ENCODE data around the gene TCN2.
A peak's percentile ranks its signal among the peaks of the same experiment; 100 is the strongest.
"Not testable (repeated sequence)": the region's sequence is repeated elsewhere in the genome, so short reads cannot be mapped to it uniquely, and the experiment has no call there.

Gene TCN2

DNA sequence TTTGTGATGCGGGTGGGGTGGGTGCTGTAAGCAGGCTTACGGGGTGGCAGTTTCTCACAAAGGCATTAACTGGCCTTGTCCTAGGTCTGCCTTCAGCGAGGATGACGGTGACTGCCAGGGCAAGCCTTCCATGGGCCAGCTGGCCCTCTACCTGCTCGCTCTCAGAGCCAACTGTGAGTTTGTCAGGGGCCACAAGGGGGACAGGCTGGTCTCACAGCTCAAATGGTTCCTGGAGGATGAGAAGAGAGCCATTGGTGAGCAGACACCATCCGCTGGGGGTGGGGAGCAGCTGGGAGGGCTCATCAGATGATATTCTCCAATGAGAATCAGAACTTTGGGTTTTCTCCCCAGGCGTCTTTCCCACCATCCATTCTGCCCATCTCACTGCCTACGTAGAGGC, 5.8 kb downstream of the TCN2 start:
- no peak for DNase-seq

DNA sequence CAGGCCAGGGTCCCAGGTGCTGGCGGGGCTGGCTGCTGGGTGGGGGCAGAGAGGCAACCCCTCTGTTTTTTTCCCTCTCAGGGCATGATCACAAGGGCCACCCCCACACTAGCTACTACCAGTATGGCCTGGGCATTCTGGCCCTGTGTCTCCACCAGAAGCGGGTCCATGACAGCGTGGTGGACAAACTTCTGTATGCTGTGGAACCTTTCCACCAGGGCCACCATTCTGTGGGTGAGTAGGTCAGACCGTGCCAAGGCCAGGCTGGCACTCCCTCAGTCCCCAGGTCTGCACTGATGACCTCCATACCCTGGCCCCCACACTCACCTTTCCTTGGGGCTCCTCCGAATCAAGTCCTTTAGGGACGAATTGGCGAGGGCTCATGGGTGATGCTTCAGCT, 7.3 kb downstream of the TCN2 start:
- no peak for DNase-seq

DNA sequence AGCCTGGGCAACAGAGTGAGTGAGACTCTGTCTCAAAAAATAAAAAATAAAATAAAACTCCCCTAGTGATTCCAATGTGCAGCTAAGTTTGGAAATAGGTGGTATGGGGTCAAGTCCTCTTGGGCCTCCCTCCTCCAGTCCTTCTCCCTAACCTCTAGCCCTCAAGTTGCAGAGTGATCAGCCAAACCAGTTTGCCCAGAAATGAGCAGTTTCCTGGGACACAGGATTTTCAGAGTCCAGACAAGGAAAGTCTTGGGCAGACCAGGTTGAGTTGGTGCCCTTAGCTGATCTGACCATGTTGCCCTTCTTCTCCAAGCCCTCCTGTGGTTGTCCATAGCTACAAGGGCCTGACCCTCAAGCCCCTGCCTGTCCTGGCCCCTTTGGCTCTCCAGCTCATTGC, 7.9 kb downstream of the TCN2 start:
- no peak for DNase-seq

DNA sequence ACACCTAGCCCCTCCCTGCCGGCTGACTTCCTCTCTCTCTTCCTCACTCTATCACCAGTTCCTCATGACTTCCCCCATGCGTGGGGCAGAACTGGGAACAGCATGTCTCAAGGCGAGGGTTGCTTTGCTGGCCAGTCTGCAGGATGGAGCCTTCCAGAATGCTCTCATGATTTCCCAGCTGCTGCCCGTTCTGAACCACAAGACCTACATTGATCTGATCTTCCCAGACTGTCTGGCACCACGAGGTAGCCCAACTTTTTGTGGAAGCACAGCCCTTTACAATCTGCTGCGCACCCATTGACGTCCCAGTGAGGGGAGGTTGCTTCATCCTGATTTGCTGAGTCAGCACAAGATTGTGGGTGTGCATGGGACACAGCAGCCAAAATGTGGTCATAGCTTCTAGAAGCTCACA, 8.6 kb downstream of the TCN2 start:
- no peak for DNase-seq

DNA sequence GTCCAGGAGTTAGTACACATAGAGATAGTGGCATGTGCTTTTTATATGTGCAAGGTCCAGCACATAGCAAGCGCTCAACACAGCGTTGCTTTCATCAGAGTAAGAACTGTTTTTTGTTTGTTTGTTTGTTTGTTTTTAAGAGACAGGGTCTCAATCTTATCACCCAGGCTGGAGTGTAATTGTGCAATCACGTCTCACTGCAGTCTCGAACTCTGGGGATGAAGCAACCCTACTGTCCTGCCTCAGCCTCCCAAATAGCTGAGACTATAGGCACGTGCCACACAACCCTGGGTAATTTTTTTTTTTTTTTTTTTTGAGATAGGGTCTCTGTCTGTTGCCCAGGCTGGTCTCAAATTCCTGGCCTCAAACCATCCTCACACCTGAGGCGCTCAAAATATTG, 10.8 kb downstream of the TCN2 start:
- DNase-seq, result no peak

DNA sequence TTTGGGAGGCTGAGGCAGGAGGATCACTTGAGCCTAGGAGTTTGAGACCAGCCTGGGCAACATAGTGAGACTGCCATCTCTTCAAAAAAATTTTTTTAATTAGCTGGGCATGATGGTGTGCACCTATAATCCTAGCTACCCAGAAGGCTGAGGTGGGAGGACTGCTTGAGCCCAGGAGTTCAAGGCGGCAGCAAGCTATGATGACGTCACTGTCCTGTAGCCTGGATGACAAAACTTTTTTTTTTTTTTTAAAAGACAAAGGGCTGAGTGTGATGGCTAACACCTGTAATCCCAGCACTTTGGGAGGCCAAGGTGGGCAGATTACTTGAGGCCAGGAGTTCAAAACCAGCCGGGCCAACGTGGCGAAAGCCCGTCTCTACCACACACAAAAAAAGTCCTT, 12.9 kb downstream of the TCN2 start:
- DNase-seq, result not testable (repeated sequence)

DNA sequence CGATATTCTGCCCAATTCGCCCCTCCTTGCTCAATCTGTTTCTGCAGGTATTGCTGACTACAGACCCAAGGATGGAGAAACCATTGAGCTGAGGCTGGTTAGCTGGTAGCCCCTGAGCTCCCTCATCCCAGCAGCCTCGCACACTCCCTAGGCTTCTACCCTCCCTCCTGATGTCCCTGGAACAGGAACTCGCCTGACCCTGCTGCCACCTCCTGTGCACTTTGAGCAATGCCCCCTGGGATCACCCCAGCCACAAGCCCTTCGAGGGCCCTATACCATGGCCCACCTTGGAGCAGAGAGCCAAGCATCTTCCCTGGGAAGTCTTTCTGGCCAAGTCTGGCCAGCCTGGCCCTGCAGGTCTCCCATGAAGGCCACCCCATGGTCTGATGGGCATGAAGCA, 19.4 kb downstream of the TCN2 start:
- no peak for DNase-seq

DNA sequence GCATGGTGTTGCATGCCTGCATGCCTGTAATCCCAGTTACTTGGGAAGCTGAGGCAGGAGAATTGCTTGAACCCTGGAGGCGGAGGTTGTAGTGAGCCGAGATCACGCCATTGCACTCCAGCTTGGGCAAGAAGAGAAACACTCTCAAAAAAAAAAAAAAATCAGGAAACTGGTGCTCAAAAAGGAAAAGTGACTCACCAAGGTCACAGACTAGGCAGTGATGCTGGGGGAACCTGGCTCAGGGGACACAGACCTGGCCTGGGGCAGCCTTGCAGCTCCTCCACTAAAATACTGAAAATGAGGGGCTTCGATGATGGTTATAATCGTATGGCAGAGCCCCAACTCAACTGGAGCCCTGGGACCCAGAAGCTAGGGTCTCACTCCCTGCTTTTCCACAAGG, 20.5 kb downstream of the TCN2 start:
- no peak for DNase-seq

DNA sequence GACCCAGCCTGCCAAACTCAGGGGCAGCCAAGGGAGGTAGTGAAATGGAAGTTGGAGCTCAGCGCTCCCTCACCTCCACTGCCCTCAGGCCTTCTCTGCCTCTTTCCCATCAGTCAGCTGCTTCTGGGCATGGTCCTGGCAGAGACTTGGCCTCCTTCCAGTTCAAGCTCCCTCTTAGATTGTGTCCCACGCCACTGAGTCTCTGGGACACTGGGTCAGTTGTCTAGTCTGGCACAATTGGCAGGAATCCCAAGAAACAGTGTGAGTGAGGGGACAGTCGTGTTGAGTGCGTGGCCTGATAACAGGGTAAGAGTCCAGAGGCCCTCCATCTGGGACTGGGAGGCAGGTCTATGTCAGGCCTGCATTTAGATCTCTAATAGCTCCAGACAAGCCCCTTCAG, 21.5 kb downstream of the TCN2 start:
- DNase-seq, result no peak

DNA sequence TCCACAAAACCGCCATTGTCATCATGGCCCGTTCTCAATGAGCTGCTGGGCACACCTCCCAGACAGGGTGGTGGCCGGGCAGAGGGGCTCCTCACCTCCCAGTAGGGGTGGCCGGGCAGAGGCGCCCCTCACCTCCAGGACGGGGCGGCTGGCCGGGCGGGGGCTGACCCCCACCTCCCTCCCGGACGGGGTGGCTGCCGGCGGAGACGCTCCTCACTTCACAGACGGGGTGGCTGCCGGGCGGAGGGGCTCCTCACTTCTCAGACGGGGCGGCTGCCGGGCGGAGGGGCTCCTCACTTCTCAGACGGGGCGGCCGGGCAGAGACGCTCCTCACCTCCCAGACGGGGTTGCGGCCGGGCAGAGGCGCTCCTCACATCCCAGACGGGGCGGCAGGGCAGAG, 24.5 kb downstream of the TCN2 start:
- DNase-seq, result not testable (repeated sequence)

DNA sequence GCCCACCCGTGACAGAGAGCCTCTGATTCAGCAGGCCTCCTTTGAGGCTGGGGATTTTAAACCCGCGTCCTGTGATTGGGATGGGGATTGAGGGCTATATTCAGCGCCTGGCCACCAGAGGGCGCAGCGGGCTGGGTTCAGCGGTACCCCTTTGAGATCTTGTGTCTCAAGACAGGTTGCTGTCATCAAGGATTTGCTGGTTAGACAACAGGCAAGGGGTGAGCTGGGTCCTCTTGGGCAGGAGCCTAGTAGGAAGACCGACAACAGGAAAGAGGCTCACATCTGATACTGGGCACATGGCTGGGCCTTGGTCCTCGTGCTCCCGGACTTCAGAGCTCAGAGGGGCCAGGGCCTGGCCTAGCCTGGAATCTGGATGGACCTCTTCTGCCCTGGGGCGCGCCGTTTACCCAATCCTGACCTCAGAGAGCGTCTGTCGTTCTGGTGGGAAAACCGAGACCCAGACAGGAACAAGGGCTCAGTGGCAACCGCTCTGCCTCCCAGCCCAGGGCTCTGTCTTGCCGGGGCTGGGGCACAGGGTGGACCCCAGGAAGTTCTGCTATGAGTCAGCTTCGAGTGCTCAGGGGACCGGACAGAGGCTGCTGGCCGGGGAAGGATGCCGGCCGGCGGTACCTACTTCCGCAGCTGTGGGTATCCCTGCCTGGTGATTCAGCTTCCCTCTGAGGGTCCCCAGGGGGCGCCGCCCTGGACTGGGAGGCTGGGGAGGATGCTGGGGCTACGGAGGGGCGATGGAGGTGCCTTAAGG, 27.7 kb downstream of the TCN2 start:
- DNase-seq, result peak; percentile 92

DNA sequence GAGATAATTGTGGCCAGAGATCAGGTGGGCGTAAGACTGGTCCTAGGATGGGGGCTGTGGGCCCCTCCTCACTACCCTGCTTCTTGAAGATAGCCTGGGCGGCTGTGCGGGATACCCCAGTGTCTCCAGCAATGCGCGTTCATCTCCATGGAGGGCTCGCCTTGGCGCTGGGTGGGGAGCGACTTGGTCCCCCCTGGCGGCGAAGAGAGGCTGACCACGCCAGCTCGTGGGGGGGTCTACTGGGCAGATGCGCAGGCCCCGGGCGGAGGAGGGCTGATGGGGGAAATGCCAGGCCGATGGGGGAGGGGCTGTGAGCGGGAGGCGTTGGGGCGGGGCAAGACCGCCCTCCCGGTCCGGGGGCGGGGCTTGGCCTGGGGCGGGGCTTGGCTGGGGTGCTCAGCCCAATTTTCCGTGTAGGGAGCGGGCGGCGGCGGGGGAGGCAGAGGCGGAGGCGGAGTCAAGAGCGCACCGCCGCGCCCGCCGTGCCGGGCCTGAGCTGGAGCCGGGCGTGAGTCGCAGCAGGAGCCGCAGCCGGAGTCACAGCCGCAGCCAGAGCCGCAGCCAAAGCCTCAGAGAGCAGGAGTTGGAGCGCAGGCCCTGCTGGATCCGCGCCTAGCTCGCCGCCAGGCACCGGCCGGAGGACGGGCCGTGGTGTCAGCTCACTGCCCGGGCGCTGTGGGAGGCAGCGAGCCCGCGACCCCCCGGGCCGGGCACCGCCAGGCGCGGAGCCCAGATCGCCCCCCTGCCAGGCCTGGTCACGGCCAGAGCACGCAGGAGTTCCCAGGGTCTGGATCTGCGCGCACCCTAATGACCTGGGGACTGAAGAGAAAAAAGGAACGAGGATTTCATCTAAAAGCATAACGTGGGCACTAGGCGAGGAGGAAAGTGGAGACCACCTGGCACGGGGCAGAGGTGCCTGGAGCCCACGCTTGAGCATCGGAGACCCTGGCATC, 28.6 kb downstream of the TCN2 start, which contains the start of gene SLC35E4:
SLC35E4 (plus strand) TSS at position 509 of the 953 bp plus-strand sequence. CDS start 670 bp downstream, outside the sequence.
- DNase-seq, result peak; percentile 98

DNA sequence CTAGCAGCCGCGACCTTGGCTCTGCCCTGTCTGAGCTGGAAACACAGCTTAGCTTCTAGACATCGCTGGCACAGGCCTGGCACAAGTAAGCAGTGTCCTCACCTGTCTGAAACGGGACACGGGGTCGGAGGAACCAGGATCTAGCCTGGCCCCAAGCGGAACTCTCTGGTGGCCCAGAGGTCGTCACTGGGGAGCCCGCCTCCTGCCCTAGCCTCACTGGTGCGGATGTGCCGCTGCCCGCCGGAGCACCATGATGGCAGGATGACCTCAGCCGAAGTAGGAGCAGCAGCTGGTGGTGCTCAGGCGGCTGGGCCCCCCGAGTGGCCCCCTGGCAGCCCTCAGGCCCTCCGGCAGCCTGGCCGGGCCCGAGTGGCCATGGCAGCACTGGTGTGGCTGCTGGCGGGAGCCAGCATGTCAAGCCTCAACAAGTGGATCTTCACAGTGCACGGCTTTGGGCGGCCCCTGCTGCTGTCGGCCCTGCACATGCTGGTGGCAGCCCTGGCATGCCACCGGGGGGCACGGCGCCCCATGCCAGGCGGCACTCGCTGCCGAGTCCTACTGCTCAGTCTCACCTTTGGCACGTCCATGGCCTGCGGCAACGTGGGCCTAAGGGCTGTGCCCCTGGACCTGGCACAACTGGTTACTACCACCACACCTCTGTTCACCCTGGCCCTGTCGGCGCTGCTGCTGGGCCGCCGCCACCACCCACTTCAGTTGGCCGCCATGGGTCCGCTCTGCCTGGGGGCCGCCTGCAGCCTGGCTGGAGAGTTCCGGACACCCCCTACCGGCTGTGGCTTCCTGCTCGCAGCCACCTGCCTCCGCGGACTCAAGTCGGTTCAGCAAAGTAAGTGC, 29.5 kb downstream of the TCN2 start:
- DNase-seq, result no peak

DNA sequence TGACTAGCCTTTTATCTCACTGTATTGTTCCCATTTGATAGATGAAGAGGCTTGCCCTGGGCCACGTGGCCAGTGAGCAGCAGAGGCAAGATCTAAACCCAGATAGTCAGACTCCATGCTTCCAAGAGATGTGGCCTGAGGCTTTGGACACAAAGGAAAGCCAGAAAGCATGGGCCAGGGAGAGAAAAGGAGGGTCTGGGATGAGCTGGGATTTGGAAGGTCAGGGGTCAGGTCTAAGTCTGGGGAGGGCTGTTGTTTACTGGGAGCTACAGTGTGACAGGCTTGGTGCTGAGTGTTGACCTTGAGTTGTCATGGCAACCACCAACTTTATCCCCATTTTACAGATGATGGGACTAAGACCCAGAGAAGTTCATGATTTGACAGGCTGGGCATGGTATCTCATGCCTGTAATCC, 30.7 kb downstream of the TCN2 start:
- DNase-seq, result no peak

DNA sequence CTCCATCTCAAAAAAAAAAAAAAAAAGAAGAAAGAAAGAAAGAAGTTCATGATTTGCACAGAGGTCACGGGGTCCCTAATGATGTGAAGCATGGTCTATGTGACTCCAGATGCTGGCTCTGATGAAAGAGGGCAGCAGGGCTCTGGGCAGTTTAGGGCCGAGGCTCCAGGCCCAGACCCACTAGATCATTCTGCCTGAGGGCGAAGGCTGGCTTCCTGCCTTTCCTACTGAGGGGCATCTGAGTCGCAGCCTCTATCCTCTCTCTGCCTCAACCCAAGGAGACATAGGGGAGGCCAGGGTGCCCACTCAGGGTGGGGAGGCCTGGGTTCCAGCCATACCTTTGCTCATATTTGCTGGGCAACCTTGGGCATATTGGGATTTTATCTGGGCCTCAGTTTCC, 33.4 kb downstream of the TCN2 start:
- no peak for DNase-seq

DNA sequence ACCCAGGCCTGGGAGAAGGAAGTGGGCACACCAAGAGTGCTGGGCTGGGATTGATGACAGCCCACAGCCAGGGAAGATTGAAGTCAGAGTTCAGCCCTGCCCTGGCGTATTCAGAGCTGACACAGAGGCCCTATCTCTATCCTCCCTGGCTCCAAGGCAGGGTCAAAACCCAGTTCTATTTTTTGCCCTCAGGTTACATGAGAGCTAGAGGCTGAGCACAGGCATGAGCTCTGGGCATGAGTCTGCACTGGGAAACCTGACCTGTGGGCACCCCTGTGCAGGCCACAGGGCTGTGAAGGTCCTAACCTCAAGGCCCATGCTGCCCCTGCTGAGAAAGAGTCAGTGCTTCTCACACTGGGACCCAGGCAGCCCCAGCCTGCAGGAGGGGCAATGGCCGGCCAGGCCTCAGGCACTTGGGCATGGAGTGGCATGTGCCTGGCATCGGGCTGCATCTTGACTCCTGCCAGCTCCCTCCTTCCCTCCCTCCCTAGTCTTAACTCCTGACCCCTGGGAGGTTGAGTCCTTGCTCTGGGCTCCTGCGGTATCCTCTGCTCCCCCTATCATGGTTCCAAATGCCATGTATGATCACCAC, 34.0 kb downstream of the TCN2 start:
- DNase-seq, result no peak

DNA sequence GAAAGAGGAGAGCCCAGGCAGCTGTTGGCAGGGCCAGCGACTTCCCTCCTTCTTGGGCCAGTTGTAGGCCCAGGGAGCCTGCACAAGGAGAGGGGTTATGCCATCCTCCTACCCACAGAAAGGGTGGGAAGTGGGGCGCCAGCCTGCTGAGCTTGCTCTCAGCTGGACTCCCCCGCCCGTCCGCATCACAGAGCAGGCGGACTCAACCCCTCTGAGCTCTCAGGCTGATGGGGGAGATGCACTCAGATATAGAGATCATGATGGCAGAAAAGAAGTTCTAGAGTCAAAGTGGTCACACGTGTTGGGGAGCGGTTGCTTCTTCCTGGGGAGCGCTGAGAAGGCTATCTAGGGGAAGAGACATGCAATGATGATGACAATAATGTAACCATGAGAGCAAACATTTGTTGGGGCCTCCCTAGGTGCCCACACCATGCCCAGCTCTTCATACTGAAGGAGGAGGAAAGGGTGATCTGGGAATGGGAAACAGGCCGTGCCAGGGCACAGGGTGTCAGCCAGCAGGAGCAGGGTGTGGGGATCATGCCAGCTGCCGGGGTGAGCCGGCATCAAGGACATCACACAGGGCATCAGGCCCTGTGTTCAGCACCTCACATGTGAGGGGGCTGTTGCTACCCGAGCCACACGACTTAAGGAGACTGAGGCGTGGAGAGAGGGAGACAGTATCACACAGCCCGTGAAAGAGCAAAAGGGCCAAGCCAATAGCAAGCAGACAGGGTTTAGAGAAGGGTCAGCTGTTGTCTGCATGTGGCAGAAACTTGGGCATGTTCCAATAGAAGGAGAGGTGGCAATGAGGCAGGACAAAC, 36.3 kb downstream of the TCN2 start:
- DNase-seq, result no peak

DNA sequence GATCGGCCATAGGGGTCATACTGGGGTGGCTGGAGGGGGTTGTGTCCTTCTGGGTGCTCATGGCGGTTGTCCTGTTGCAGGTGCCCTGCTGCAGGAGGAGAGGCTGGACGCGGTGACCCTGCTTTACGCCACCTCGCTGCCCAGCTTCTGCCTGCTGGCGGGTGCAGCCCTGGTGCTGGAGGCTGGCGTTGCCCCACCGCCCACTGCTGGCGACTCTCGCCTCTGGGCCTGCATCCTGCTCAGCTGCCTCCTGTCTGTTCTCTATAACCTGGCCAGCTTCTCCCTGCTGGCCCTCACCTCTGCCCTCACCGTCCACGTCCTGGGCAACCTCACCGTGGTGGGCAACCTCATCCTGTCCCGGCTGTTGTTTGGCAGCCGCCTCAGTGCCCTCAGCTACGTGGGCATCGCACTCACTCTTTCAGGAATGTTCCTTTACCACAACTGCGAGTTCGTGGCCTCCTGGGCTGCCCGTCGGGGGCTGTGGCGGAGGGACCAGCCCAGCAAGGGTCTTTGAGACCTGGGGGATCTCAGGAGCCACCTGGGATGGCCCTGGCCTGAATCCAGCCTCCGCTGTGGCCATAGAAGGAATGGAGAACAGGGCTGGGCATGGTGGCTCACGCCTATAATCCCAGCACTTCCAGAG, 39.7 kb downstream of the TCN2 start:
- no peak for DNase-seq

DNA sequence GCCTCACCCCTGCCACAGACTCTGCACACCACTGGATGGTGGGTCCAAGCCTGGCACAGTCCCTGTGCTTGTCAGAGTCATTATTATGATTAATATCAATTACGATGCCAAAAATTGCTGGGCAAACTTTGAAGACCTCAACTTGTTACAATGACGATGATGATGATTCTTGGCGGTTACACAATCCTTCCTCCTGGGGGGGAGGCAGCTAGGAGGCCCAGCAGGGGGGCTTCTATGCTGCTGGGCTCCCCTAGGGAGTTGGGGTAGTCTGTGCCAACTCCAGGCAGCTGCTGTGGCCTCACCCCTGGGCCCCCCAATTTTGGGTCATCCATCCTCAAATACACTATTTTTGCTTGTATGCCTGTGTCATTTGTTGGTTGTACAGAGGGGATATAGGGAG, 40.6 kb downstream of the TCN2 start:
- DNase-seq, result no peak

DNA sequence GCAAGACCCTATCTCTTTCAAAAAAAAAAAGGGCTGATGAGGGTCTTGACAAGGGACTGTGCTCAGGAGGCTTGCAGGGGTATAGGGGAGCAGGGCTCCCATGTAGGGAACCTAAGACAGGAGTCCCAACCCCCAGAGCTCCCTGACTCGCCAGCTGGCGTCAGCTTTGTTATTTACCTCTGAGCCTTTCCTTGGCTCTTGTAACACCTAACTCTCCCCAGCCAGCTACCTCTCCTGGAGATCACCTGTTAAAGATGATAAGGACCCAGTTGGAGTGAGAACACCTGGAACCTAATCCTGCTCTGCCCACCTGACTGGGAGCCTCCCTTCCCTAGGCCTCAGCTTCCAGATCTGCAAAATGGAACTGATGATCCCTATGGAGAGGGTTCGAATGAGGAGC, 41.9 kb downstream of the TCN2 start:
- no peak for DNase-seq

DNA sequence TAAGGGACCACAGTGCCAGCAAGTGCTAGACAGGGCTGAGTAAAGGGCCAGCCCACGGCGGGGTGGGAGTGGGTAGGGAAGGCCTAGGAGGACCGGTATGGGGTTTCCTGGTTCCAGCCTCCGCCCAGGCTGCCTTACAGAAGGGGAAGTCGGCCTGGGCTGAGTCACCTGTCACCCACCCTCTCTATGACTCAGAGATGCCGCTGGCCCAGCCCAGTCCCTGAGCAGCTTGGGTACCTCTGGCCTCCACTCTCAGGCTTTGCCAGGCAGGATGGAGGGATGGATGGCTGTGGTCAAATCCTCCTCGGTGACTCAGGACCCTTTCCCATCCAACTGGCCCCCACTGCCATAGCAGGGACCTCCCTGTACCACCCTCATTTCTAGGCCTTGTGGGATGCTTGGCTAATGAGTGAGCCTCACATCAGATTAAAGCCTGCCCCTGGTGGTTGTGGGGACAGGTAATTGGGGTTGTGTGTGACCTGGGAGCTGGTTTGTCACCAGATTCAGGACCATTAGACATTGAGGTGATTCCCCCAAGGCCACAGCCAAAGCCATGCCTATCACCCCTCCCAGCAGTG, 42.5 kb downstream of the TCN2 start:
- peak; percentile 37 for DNase-seq

Data from T-helper 9 cell (primary cell).